Spleen (tissue), 11 donors: ENCODE data around the gene CAND2. TPM values are rescaled to one million over a fixed set of nuclear protein-coding genes. Genes with fewer than 3 reads are reported as not detected.

Experiments used
- DNase-seq: peaks from one replicate; pipeline ENCODE4 v3.0.0-alpha.2; 2020
- H3K27ac ChIP-seq, 8 donors: fragments of 200-600 bp; sonication (generic) in 7 of 8; 1 replicate in 4 of 8; 2 replicates in 4 of 8; pipeline versions ENCODE4 v1.5.0 to v1.8.0; 2016 to 2021; ENCODE audit warnings: inconsistent platforms in 4 of 8, mild to moderate bottlenecking in 4 of 8, moderate library complexity in 1 of 8
- H3K27me3 ChIP-seq, 7 donors: fragments of 200-600 bp; sonication (generic) in 6 of 7; replicated peaks in 1 of 7; 1 replicate in 4 of 7; 2 replicates in 3 of 7; pipeline versions ENCODE4 v1.5.0 to v1.8.0; 2016 to 2021; ENCODE audit warnings: inconsistent platforms in 3 of 7, mild to moderate bottlenecking in 1 of 7
- H3K36me3 ChIP-seq, 6 donors: fragments of 200-600 bp; sonication (generic) in 5 of 6; 1 replicate in 4 of 6; 2 replicates in 2 of 6; pipeline versions ENCODE4 v1.5.0 to v1.8.0; 2016 to 2021; ENCODE audit warnings: inconsistent platforms in 2 of 6
- H3K4me1 ChIP-seq, 6 donors: fragments of 200-600 bp; sonication (generic) in 5 of 6; 1 replicate in 3 of 6; 2 replicates in 3 of 6; pipeline versions ENCODE4 v1.5.0 to v1.8.0; 2016 to 2021; ENCODE audit warnings: inconsistent platforms in 3 of 6
- H3K4me3 ChIP-seq, 8 donors: fragments of 200-600 bp; sonication (generic) in 7 of 8; 1 replicate in 4 of 8; 2 replicates in 4 of 8; pipeline versions ENCODE4 v1.5.0 to v1.8.0; 2016 to 2021; ENCODE audit warnings: inconsistent platforms in 4 of 8, mild to moderate bottlenecking in 4 of 8, moderate library complexity in 2 of 8
- H3K9me3 ChIP-seq, 8 donors: fragments of 200-600 bp; sonication (generic) in 7 of 8; 1 replicate in 4 of 8; 2 replicates in 4 of 8; pipeline versions ENCODE4 v1.5.0 to v1.8.0; 2016 to 2021; ENCODE audit warnings: inconsistent platforms in 4 of 8
- POLR2A ChIP-seq, 3 donors: fragments of 450-650 bp; IDR thresholded peaks; one replicate each; pipeline ENCODE4 v1.5.1; 2017; ENCODE audit warnings: antibody characterized with exemption in 3 of 3, mild to moderate bottlenecking in 1 of 3
- POLR2AphosphoS5 ChIP-seq, 3 donors: sonication (generic); formaldehyde crosslinking; IDR thresholded peaks; one replicate each; pipeline ENCODE4 v1.5.1; 2017; ENCODE audit warnings: antibody characterized with exemption in 3 of 3
- WGBS, 5 donors: extraction: QIAGEN DNeasy Blood & Tissue Kit in 3 of 5; methylation state at CpG; one replicate each; pipeline versions ENCODE4 v1.1.5 to v1.1.7; 2013 to 2018; 5-methylcytosine and 5-hydroxymethylcytosine counted together
- intact Hi-C: fragments of 100-400 bp; cut with DNase I; formaldehyde crosslinking; loops from one replicate; pipeline ENCODE4 v1.15.0; 2023; ENCODE audit warnings: low total_unique reads
- polyA plus RNA-seq, 3 donors: library from polyadenylated mRNA; stranded (reverse); fragments of 200-250 nt; gene quantifications; one replicate each; pipeline ENCODE4 v1.2.1, GENCODE V29; 2013
- total RNA-seq, 7 donors: library from RNA; depleted of rRNA in 3 of 7; stranded (reverse); fragments of >200 nt in 3 of 7; fragmentation: NEBNext Ultra II Directional in 4 of 7; extraction: Animal tissue kit (Norgen Biotek cat#: 25700) in 4 of 7; gene quantifications; one replicate each; pipeline versions ENCODE4 v1.1.0 to v1.2.1, GENCODE V29; 2016 to 2021
- TF ChIP-seq, protein P1 (sequence below), 11 experiments: fragments of 200-600 bp in 7 of 11; fragments of 450-650 bp in 4 of 11; sonication (generic) in 4 of 11; IDR thresholded peaks in 8 of 11; conservative IDR thresholded peaks in 3 of 11; 1 replicate in 7 of 11; 2 replicates in 4 of 11; pipeline versions ENCODE4 v1.4.0 to v1.8.0; 2016 to 2021; ENCODE audit warnings: antibody characterized with exemption in 11 of 11, inconsistent platforms in 4 of 11, mild to moderate bottlenecking in 1 of 11
- donor health status: healthy with polysubstance abuse.
- donor health status: DM: no; HTN: no; CAD: no; lungs with moderate emphysema.
- donor health status: DM: no; HTN: no; CAD: no.
- donor health status: Bipolar disorder and iron deficiency.
- donor health status: healthy.
- donor health status: DM: no; HTN: no; CAD: no.
- donor health status: DM: yes; HTN: yes; CAD: no.

The CAND2 gene
- total and polyA plus RNA-seq, 10 donors, result 0.78 to 12.2 (median 7.5) TPM

DNA sequence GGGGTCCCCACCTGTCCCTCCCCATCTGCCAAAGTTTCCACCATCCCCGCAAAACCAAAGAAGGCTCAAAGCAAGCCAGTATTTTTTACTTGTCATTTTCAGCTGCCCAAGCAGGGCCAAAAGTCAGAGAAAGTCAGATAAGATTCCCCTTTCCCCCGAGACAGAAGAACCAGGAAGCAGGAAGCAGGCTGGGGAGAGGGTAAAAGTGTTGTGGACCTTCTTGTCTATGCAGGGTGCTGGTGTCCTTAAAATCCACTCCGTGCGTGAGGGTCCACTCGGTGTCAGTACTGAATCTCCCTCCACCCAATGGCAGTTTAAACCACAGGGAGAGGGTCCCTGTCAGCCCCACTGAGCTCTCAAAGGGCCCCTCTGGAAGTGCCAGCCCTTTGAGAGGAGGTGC is 65.1 kb downstream of the CAND2 start:
- intact Hi-C loops, result no loop called here
- DNase-seq, result no peak
- Histone ChIP-seq H3K27me3 (peaks cover 0 to 2% (median 0%) of the 10 kb centered on the region in 7 donors), H3K36me3 (no peaks in the 10 kb centered on the region), H3K9me3 (peaks cover 0 to 16% (median 9%) of the 10 kb centered on the region in 8 donors), H3K4me3 (no peak overlapping the region), H3K27ac (no peak overlapping the region), H3K4me1 (no peaks in the 10 kb centered on the region)
- 80 to 86% (median 84%) methylated on average over 5 of the region's 5 CpGs for WGBS, 5 donors
- no peak for TF ChIP-seq POLR2A (IDR thresholded peaks at IDR 0.05)
- TF ChIP-seq POLR2AphosphoS5 (IDR thresholded peaks at IDR 0.05), result no peak
- TF ChIP-seq, protein P1, sequence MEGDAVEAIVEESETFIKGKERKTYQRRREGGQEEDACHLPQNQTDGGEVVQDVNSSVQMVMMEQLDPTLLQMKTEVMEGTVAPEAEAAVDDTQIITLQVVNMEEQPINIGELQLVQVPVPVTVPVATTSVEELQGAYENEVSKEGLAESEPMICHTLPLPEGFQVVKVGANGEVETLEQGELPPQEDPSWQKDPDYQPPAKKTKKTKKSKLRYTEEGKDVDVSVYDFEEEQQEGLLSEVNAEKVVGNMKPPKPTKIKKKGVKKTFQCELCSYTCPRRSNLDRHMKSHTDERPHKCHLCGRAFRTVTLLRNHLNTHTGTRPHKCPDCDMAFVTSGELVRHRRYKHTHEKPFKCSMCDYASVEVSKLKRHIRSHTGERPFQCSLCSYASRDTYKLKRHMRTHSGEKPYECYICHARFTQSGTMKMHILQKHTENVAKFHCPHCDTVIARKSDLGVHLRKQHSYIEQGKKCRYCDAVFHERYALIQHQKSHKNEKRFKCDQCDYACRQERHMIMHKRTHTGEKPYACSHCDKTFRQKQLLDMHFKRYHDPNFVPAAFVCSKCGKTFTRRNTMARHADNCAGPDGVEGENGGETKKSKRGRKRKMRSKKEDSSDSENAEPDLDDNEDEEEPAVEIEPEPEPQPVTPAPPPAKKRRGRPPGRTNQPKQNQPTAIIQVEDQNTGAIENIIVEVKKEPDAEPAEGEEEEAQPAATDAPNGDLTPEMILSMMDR (IDR thresholded peaks at IDR 0.05 in 8 of 11, conservative IDR thresholded peaks at IDR 0.05 in 3 of 11), result no peak

DNA sequence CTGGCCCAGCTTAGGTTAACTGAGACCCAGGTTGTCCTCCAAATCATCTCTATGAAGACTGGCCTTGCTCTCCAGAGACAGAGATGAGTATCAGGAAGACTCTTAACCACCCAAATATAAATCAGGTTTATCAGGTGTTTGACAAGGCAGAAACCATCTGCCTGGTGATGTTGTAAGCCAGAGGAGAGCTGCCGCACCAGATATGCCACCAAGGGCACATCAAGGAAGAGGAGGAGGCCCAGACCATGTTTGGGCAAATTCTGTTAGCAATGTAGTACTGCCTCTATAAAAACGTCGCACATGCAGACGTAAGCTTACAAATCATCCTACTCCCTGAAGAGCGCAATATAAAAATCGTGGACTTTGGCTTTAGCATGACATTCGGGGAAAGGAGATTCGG is 65.9 kb downstream of the CAND2 start:
- intact Hi-C loops, result no loop called here
- no peak for DNase-seq
- WGBS, 5 donors, result 89 to 97% (median 93%) methylated on average over 8 of the region's 8 CpGs

DNA sequence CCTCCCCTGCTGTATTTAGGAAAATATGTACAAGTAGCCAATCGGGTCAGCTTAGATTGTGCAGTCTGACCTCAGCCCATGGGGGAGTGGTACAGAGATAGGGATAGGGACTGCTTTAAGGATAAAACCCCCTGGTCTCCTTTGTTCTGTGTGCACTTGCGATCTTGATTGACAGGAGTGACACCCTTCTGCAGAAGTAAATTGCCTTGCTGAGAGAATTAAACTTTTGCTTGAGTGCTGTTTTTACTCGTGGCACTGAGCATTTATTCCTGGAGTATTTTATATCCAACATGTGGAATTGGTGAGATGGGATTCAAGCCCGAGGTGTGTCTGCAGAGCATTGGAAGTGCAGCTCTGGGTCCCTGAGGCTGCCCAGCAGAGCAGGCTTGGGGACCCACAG is 68.8 kb downstream of the CAND2 start:
- 80 to 95% (median 90%) methylated on average over 4 of the region's 4 CpGs for WGBS, 5 donors
- H3K4me1 ChIP-seq, result peaks cover 3 to 25% (median 17%) of the 10 kb centered on the region in 6 donors
- H3K36me3 ChIP-seq, result no peaks in the 10 kb centered on the region
- H3K9me3 ChIP-seq, result peaks cover 0 to 16% (median 9%) of the 10 kb centered on the region in 8 donors
- H3K4me3 ChIP-seq, result no peak overlapping the region
- peaks cover 0 to 23% (median 7%) of the 10 kb centered on the region in 7 donors for H3K27me3 ChIP-seq
- H3K27ac ChIP-seq, result no peak overlapping the region
- TF ChIP-seq POLR2AphosphoS5 (IDR thresholded peaks at IDR 0.05), result no peak
- TF ChIP-seq POLR2A (IDR thresholded peaks at IDR 0.05), result no peak
- TF ChIP-seq, protein P1 (IDR thresholded peaks at IDR 0.05 in 8 of 11, conservative IDR thresholded peaks at IDR 0.05 in 3 of 11), result no peak
- intact Hi-C loops, result no loop called here
- no peak for DNase-seq

More for the DNA sequence above, 65.9 kb downstream of the CAND2 start:
- Histone ChIP-seq H3K27me3 (no peaks in the 10 kb centered on the region), H3K27ac (no peak overlapping the region), H3K9me3 (peaks cover 0 to 16% (median 9%) of the 10 kb centered on the region in 8 donors), H3K4me1 (no peaks in the 10 kb centered on the region), H3K36me3 (no peaks in the 10 kb centered on the region), H3K4me3 (no peak overlapping the region)
- TF ChIP-seq POLR2AphosphoS5 (IDR thresholded peaks at IDR 0.05) (no peak), POLR2A (IDR thresholded peaks at IDR 0.05) (no peak)

DNA sequence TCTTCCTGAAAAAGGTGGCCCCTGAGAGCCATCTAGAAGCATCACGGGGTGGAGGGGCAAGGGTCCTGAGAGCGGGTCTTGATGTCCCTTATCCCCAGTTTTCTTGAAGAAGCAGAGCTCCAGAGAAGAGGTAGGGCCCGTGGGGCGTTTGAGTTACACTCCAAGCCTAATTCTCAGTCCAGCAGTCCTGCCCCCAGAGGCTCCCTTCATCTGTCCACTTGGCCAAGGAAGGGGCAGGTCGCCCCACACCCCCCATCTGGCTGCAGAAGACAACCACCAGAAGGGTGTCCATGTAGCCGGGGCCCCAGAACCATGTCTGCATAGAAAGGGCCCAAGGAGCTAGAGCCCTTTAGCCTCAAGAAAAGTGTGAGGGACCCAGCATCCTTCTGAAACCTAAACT is 70.4 kb downstream of the CAND2 start:
- no peak for TF ChIP-seq POLR2A (IDR thresholded peaks at IDR 0.05)
- H3K27me3 ChIP-seq, result peaks cover 0 to 23% (median 7%) of the 10 kb centered on the region in 7 donors
- H3K36me3 ChIP-seq, result no peaks in the 10 kb centered on the region
- H3K27ac ChIP-seq, result no peak overlapping the region
- H3K4me3 ChIP-seq, result no peak overlapping the region
- peak; percentile 66 for DNase-seq
- WGBS, 5 donors, result 65 to 83% (median 81%) methylated on average over 6 of the region's 6 CpGs
- peaks cover 3 to 36% (median 19%) of the 10 kb centered on the region in 6 donors for H3K4me1 ChIP-seq
- intact Hi-C loops, result no loop called here
- H3K9me3 ChIP-seq, result peaks cover 0 to 16% (median 9%) of the 10 kb centered on the region in 8 donors

DNA sequence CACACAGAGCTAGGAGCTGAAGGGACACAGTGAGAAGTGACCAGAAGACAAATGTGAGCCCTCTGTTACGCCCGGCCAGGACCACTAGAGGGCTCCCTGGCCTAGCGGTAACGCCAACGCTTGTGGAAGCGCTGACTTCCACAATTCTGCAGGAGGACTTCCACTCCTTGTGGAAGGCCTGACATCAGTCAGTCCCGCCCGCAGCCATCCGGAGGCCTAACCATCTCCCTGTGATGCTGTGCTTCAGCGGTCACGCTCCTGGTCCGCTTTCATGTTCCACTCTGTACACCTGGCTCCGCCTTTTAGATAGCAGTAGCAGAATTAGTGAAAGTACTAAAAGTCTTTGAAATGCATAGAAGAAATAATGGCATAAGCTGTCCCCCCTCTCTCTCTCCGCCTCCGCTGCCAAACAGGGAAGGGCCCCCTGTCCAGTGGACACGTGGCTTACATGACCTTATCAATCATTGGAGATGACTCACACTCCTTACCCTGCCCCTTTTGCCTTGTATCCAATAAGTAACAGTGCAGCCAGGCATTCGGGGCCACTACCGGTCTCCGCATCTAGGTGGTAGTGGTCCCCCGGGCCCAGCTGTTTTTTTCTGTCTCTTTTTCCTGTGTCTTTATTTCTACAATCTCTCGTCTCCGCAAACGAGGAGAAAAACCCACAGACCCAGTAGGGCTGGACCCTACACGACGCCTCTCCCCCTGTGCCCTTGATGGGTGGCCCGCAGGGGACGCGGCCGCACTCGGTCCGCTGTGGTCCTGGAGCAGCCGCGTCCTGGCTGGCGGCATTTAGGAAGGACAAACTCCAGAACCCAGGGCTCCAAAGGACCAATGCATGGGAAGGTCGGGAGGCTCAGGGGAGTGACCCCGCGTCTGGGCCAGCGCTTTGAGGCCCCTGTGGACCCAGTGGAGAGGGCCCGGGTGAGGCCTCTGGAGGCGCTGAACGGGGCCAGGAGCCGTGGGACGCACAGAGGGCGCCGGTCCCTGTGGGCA is 71.9 kb downstream of the CAND2 start:
- H3K4me1 ChIP-seq, result peaks cover 3 to 36% (median 19%) of the 10 kb centered on the region in 6 donors
- no peaks in the 10 kb centered on the region for H3K36me3 ChIP-seq
- peaks cover 0 to 23% (median 7%) of the 10 kb centered on the region in 7 donors for H3K27me3 ChIP-seq
- H3K27ac ChIP-seq, result no peak overlapping the region
- intact Hi-C loops, result no loop called here
- DNase-seq, result peak; percentile 92
- 11 to 18% (median 14%) methylated on average over 34 to 45 of the region's 45 CpGs for WGBS, 5 donors
- H3K4me3 ChIP-seq, result peak overlapping the region in 7 of 8 donors; percentile 20 to 67 (median 34)
- peaks cover 0 to 16% (median 9%) of the 10 kb centered on the region in 8 donors for H3K9me3 ChIP-seq
- TF ChIP-seq POLR2AphosphoS5 (IDR thresholded peaks at IDR 0.05) (peak in 2 of 3 donors; percentile 58 to 68), POLR2A (IDR thresholded peaks at IDR 0.05) (no peak)
- TF ChIP-seq, protein P1 (IDR thresholded peaks at IDR 0.05 in 8 of 11, conservative IDR thresholded peaks at IDR 0.05 in 3 of 11), result peak; percentile 48 to 93 (median 91)
